IMR-90 (cell line): ENCODE data around the gene FRY. TPM values are rescaled to one million over a fixed set of nuclear protein-coding genes. Genes with fewer than 3 reads are reported as not detected.
"Not testable (repeated sequence)": the region's sequence is repeated elsewhere in the genome, so short reads cannot be mapped to it uniquely, and the experiment has no call there.

Experiments
- ATAC-seq: fragments of 200-7000 bp; cut with Tn5 transposase; 2 replicates; pipeline ENCODE4 v1.9.1; 2020; ENCODE audit warnings: low read depth, mild to moderate bottlenecking, moderate library complexity
- BruUV-seq: library from RNA; stranded (reverse); fragments of 400-500 nt; replicated peaks from 2 replicates; lab custom pipeline; 2021; lab: Mats Ljungman, UMichigan
- CTCF ChIA-PET: fragments of 300-600 bp; formaldehyde crosslinking; extraction: SDS; loops from one replicate; lab custom pipeline; 2021; ENCODE audit warnings: antibody characterized with exemption; lab: Yijun Ruan, JAX
- POLR2A ChIA-PET: fragments of 300-600 bp; sonication (Branson Sonifier 250); formaldehyde crosslinking; loops from one replicate; lab custom pipeline; 2022; ENCODE audit warnings: antibody characterized with exemption; ENCODE audit not compliant: unreplicated experiment; lab: Charles Lee
- DNase-seq: peaks from one replicate; pipeline ENCODE4 v3.0.0; 2013
- H2AFZ ChIP-seq: replicated peaks from 2 replicates; pipeline ENCODE3; 2013; ENCODE audit warnings: low read length, mild to moderate bottlenecking; ENCODE audit not compliant: poor library complexity
- H2AK5ac ChIP-seq: 2 replicates; pipeline ENCODE4 v1.6.1; 2013; ENCODE audit warnings: low read depth, low read length, inconsistent platforms
- H2AK9ac ChIP-seq: replicated peaks from 2 replicates; pipeline ENCODE3; 2013; ENCODE audit warnings: mild to moderate bottlenecking, low read depth, low read length, moderate library complexity; ENCODE audit not compliant: poor library complexity
- H2BK120ac ChIP-seq: 2 replicates; pipeline ENCODE4 v1.6.1; 2013; ENCODE audit warnings: low read depth, low read length, inconsistent platforms
- H2BK15ac ChIP-seq: 3 replicates; pipeline ENCODE4 v1.6.1; 2013; ENCODE audit warnings: low read depth, low read length, inconsistent platforms
- H2BK20ac ChIP-seq: 2 replicates; pipeline ENCODE4 v1.6.1; 2013; ENCODE audit warnings: low read depth, mild to moderate bottlenecking, inconsistent platforms, low read length, moderate library complexity
- H2BK5ac ChIP-seq: 2 replicates; pipeline ENCODE4 v1.6.1; 2013; ENCODE audit warnings: mild to moderate bottlenecking, low read depth, low read length, inconsistent platforms; ENCODE audit not compliant: poor library complexity, severe bottlenecking
- H3K14ac ChIP-seq: replicated peaks from 2 replicates; pipeline ENCODE4 v1.6.1; 2013; ENCODE audit warnings: low read depth, low read length, inconsistent platforms
- H3K18ac ChIP-seq: 2 replicates; pipeline ENCODE4 v1.6.1; 2013; ENCODE audit warnings: low read depth, low read length, control low read depth
- H3K23ac ChIP-seq: 2 replicates; pipeline ENCODE4 v1.6.1; 2013; ENCODE audit warnings: low read depth, low read length, inconsistent platforms
- H3K27ac ChIP-seq: 2 replicates; pipeline ENCODE4 v1.5.1; 2013; ENCODE audit warnings: mild to moderate bottlenecking, control low read depth, low read length; ENCODE audit not compliant: insufficient read depth
- H3K27me3 ChIP-seq: 2 replicates; pipeline ENCODE4 v1.6.1; 2013; ENCODE audit warnings: low read length; ENCODE audit not compliant: control insufficient read depth, insufficient read depth
- H3K36me3 ChIP-seq: 2 replicates; pipeline ENCODE4 v1.6.1; 2013; ENCODE audit warnings: low read length, mixed read lengths; ENCODE audit not compliant: control insufficient read depth, insufficient read depth
- H3K4ac ChIP-seq: 2 replicates; pipeline ENCODE4 v1.6.1; 2013; ENCODE audit warnings: low read depth, low read length, inconsistent platforms
- H3K4me1 ChIP-seq: 2 replicates; pipeline ENCODE4 v1.6.1; 2013; ENCODE audit warnings: low read length, mixed read lengths; ENCODE audit not compliant: control insufficient read depth, insufficient read depth
- H3K4me2 ChIP-seq: 2 replicates; pipeline ENCODE4 v1.6.1; 2013; ENCODE audit warnings: low read depth, mild to moderate bottlenecking, control low read depth, low read length, moderate library complexity
- H3K4me3 ChIP-seq: 2 replicates; pipeline ENCODE4 v1.5.1; 2013; ENCODE audit warnings: low read depth, mild to moderate bottlenecking, control low read depth, low read length, moderate library complexity; ENCODE audit not compliant: insufficient read depth
- H3K56ac ChIP-seq: 2 replicates; pipeline ENCODE4 v1.6.1; 2013; ENCODE audit warnings: low read length, inconsistent platforms; ENCODE audit not compliant: insufficient read depth; ENCODE audit errors: extremely low read depth
- H3K79me1 ChIP-seq, 2 experiments: 2 replicates each; pipeline ENCODE4 v1.6.1; 2013; ENCODE audit warnings: low read length in 2 of 2, inconsistent platforms in 1 of 2, low read depth in 1 of 2
- H3K9ac ChIP-seq: 2 replicates; pipeline ENCODE4 v1.6.1; 2013; ENCODE audit warnings: low read depth, low read length, control low read depth
- H3K9me1 ChIP-seq: 2 replicates; pipeline ENCODE4 v1.6.1; 2013; ENCODE audit warnings: low read length, inconsistent platforms; ENCODE audit not compliant: insufficient read depth
- H3K9me3 ChIP-seq: 2 replicates; pipeline ENCODE4 v1.6.1; 2013; ENCODE audit warnings: low read length; ENCODE audit not compliant: control insufficient read depth, insufficient read depth
- H4K20me1 ChIP-seq: 2 replicates; pipeline ENCODE4 v1.6.1; 2013; ENCODE audit warnings: low read length, inconsistent platforms; ENCODE audit not compliant: insufficient read depth
- H4K5ac ChIP-seq: 2 replicates; pipeline ENCODE4 v1.6.1; 2013; ENCODE audit warnings: mild to moderate bottlenecking, low read depth, low read length, control low read depth
- H4K8ac ChIP-seq, 2 experiments: 2 replicates each; pipeline ENCODE4 v1.6.1; 2013; ENCODE audit warnings: low read depth in 2 of 2, low read length in 2 of 2, control low read depth in 1 of 2, inconsistent platforms in 1 of 2
- H4K91ac ChIP-seq: 2 replicates; pipeline ENCODE4 v1.6.1; 2013; ENCODE audit warnings: low read depth, low read length, inconsistent platforms; ENCODE audit not compliant: insufficient read depth
- WGBS, 2 experiments: methylation state at CpG; one replicate each; pipeline versions ENCODE4 v1.1.5 to v1.1.7; 2013; ENCODE audit warnings: missing lambda C conversion rate in 2 of 2; ENCODE audit not compliant: insufficient read length in 1 of 2; ENCODE audit errors: extremely low coverage in 2 of 2; 5-methylcytosine and 5-hydroxymethylcytosine counted together
- dilution Hi-C: fragments of 300-500 bp; cut with HindIII; formaldehyde crosslinking; loops from one replicate; pipeline ENCODE4 v1.14.3; 2018; ENCODE audit warnings: low sequenced_read_pairs; ENCODE audit not compliant: unreplicated experiment
- in situ Hi-C: fragments of 300-500 bp; cut with MboI; formaldehyde crosslinking; loops from 3 replicates; pipeline ENCODE4 v1.14.3; 2019; ENCODE audit warnings: low sequenced_read_pairs, inconsistent platforms, mixed read lengths
- intact Hi-C: fragments of 100-400 bp; cut with micrococcal nuclease; formaldehyde crosslinking; loops from 2 replicates; pipeline ENCODE4 v1.10.0; 2022
- polyA plus RNA-seq, 3 experiments: library from polyadenylated mRNA; depleted of rRNA; stranded (reverse); fragments of >200 nt; gene quantifications; 2 replicates each; pipeline ENCODE4 v1.2.3, GENCODE V29; 2012; ENCODE audit warnings: low replicate concordance in 1 of 3
- total RNA-seq: library from RNA; depleted of rRNA; stranded (reverse); fragments of >200 nt; gene quantifications from 2 replicates; pipeline ENCODE4 v1.2.3, GENCODE V29; 2012

FRY gene
- total and polyA plus RNA-seq, 2 of the 4 experiments (the other 2 are of a cell fraction), result 3.0 to 4.8 TPM

DNA sequence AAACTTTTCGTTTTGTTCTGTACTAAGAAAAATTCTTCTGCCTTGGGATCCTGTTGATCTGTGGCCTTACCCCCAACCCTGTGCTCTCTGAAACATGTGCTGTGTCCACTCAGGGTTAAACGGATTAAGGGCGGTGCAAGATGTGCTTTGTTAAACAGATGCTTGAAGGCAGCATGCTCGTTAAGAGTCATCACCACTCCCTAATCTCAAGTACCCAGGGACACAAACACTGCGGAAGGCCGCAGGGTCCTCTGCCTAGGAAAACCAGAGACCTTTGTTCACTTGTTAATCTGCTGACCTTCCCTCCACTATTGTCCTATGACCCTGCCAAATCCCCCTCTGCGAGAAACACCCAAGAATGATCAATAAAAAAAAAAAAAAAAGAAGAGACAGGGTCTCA is 30.8 kb upstream of the FRY start:
- H4K5ac ChIP-seq, H3K18ac ChIP-seq, H4K91ac ChIP-seq, DNase-seq, H3K79me1 ChIP-seq, POLR2A ChIA-PET, H4K20me1 ChIP-seq, H2BK5ac ChIP-seq, H2AK9ac ChIP-seq, BruUV-seq, intact Hi-C loops, in situ Hi-C loops, H2AFZ ChIP-seq, H3K23ac ChIP-seq, H3K14ac ChIP-seq, H2BK20ac ChIP-seq, dilution Hi-C loops, H3K27ac ChIP-seq, H3K4me1 ChIP-seq, H3K56ac ChIP-seq, H2BK15ac ChIP-seq, H3K27me3 ChIP-seq, H2AK5ac ChIP-seq, H3K36me3 ChIP-seq, H4K8ac ChIP-seq, H3K4ac ChIP-seq, H3K4me3 ChIP-seq, H3K9ac ChIP-seq, ATAC-seq, H3K4me2 ChIP-seq, H3K9me3 ChIP-seq, H2BK120ac ChIP-seq, H3K9me1 ChIP-seq: not testable (repeated sequence)
- WGBS, 2 experiments, result no CpG with 5 or more reads among the region's 7 CpGs
- CTCF ChIA-PET, result interaction anchor here (0.9 to 1.1 kb wide), 2 partner anchors 19 to 318 kb away, joined by 3 to 4 read pairs; no protein-coding TSS in a partner anchor
